HCT116 (cell line): Measurements from ENCODE around the gene LTBP4. TPM values are rescaled to one million over a fixed set of nuclear protein-coding genes. Genes with fewer than 3 reads are reported as not detected.

Experiments
- ATAC-seq: fragments of 200-7000 bp; cut with Tn5 transposase; 2 replicates; pipeline ENCODE4 v1.9.1; 2020; ENCODE audit warnings: mild to moderate bottlenecking, moderate library complexity
- BruUV-seq: library from RNA; stranded (reverse); fragments of 400-500 nt; replicated peaks from 2 replicates; lab custom pipeline; 2021; lab: Mats Ljungman, UMichigan
- CTCF ChIA-PET: fragments of 300-600 bp; sonication (Branson Sonifier 250); formaldehyde crosslinking; loops from one replicate; lab custom pipeline; 2021; ENCODE audit warnings: antibody characterized with exemption; lab: Charles Lee
- POLR2A ChIA-PET: fragments of 300-600, 350-600 bp; sonication (Branson Sonifier 250); formaldehyde crosslinking; loops from one replicate; lab custom pipeline; 2021; ENCODE audit warnings: antibody characterized with exemption; lab: Charles Lee
- RAD21 ChIA-PET, 2 experiments: fragments of 300-600 bp; sonication (Branson Sonifier 250); formaldehyde crosslinking; loops; one replicate each; lab custom pipeline; 2023; ENCODE audit warnings: low total read pairs in 2 of 2; ENCODE audit not compliant: uncharacterized antibody in 2 of 2, unreplicated experiment in 2 of 2, low non-redundant PET in 1 of 2; lab: Charles Lee
- DNase-seq: peaks from one replicate; pipeline ENCODE4 v3.0.0-alpha.2; 2010; ENCODE audit warnings: low read depth, low spot score
- H2AFZ ChIP-seq: fragments of 200-600 bp; shearing (Covaris generic), sonication (generic); 2 replicates; pipeline ENCODE4 v1.6.1; 2017; ENCODE audit warnings: low read depth, mixed run types, mixed read lengths, antibody characterized with exemption, low read length; ENCODE audit not compliant: poor library complexity, severe bottlenecking
- H3K27ac ChIP-seq: 2 replicates; pipeline ENCODE4 v1.5.1; 2012; ENCODE audit warnings: low read depth, low read length
- H3K27me3 ChIP-seq: fragments of 200-600 bp; sonication (generic); 2 replicates; pipeline ENCODE4 v1.6.1; 2016; ENCODE audit warnings: mixed run types, low read length, mixed read lengths; ENCODE audit not compliant: insufficient read depth
- H3K36me3 ChIP-seq, 2 experiments: fragments of 200-500 bp in 1 of 2; fragments of 200-600 bp in 1 of 2; sonication (Bioruptor generic) in 1 of 2; sonication (generic) in 1 of 2; 2 replicates each; pipeline versions ENCODE4 v1.5.1 to v1.6.1; 2014 to 2016; ENCODE audit warnings: low read length in 2 of 2, inconsistent platforms in 1 of 2, mixed read lengths in 1 of 2, mixed run types in 1 of 2; ENCODE audit not compliant: insufficient read depth in 2 of 2, control insufficient read depth in 1 of 2
- H3K4me1 ChIP-seq, 2 experiments: fragments of 200-600 bp in 1 of 2; sonication (generic) in 1 of 2; 2 replicates each; pipeline versions ENCODE4 v1.5.1 to v1.6.1; 2012 to 2017; ENCODE audit warnings: low read length in 2 of 2, inconsistent platforms in 1 of 2, mild to moderate bottlenecking in 1 of 2, mixed read lengths in 1 of 2, mixed run types in 1 of 2, moderate library complexity in 1 of 2; ENCODE audit not compliant: insufficient read depth in 2 of 2, control insufficient read depth in 1 of 2
- H3K4me2 ChIP-seq: fragments of 200-600 bp; sonication (generic); 2 replicates; pipeline ENCODE4 v1.6.1; 2017; ENCODE audit warnings: mixed run types, low read length, mixed read lengths
- H3K4me3 ChIP-seq, 2 experiments: fragments of 200-600 bp in 1 of 2; sonication (generic) in 1 of 2; replicated peaks in 1 of 2; 2 replicates each; pipeline ENCODE4 v1.5.1; 2011 to 2016; ENCODE audit warnings: low read length in 2 of 2, control low read depth in 1 of 2, low read depth in 1 of 2, mild to moderate bottlenecking in 1 of 2, mixed read lengths in 1 of 2, mixed run types in 1 of 2
- H3K79me2 ChIP-seq: fragments of 200-600 bp; sonication (generic); 2 replicates; pipeline ENCODE4 v1.6.1; 2017; ENCODE audit warnings: mild to moderate bottlenecking, mixed run types, low read length, moderate library complexity, mixed read lengths; ENCODE audit not compliant: insufficient read depth
- H3K9ac ChIP-seq: fragments of 200-600 bp; sonication (generic); 2 replicates; pipeline ENCODE4 v1.6.1; 2016; ENCODE audit warnings: low read length, mixed read lengths
- H3K9me2 ChIP-seq: fragments of 200-600 bp; sonication (generic), shearing (Covaris generic); 2 replicates; pipeline ENCODE4 v1.6.1; 2017; ENCODE audit warnings: mixed run types, mild to moderate bottlenecking, moderate library complexity; ENCODE audit not compliant: insufficient read depth
- H3K9me3 ChIP-seq, 2 experiments: fragments of 200-500 bp in 1 of 2; fragments of 200-600 bp in 1 of 2; sonication (Bioruptor generic) in 1 of 2; sonication (generic) in 1 of 2; 2 replicates each; pipeline ENCODE4 v1.6.1; 2014 to 2017; ENCODE audit warnings: low read length in 2 of 2, mixed read lengths in 2 of 2, inconsistent platforms in 1 of 2, low read depth in 1 of 2, mild to moderate bottlenecking in 1 of 2, mixed run types in 1 of 2, moderate library complexity in 1 of 2; ENCODE audit not compliant: control insufficient read depth in 1 of 2, insufficient read depth in 1 of 2
- H4K20me1 ChIP-seq: fragments of 200-600 bp; sonication (generic), shearing (Covaris generic); 2 replicates; pipeline ENCODE4 v1.6.1; 2017; ENCODE audit warnings: mixed run types, mild to moderate bottlenecking, moderate library complexity; ENCODE audit not compliant: insufficient read depth
- CTCF ChIP-seq, 3 experiments: fragments of 200-600 bp in 1 of 3; sonication (generic) in 1 of 3; IDR thresholded peaks in 2 of 3; conservative IDR thresholded peaks in 1 of 3; 2 replicates each; pipeline ENCODE4 v1.5.1; 2012 to 2017; ENCODE audit warnings: low read depth in 2 of 3, low read length in 2 of 3, antibody characterized with exemption in 1 of 3, borderline replicate concordance in 1 of 3, control low read depth in 1 of 3, mild to moderate bottlenecking in 1 of 3, mixed read lengths in 1 of 3, mixed run types in 1 of 3, moderate library complexity in 1 of 3; ENCODE audit not compliant: insufficient read depth in 1 of 3
- EZH2phosphoT487 ChIP-seq: fragments of 200-600 bp; IDR thresholded peaks from 2 replicates; pipeline ENCODE4 v1.6.1; 2018; ENCODE audit warnings: antibody characterized with exemption, borderline replicate concordance
- REST ChIP-seq: IDR thresholded peaks from 2 replicates; pipeline ENCODE4 v1.6.1; 2012; ENCODE audit warnings: low read depth
- SIN3A ChIP-seq: IDR thresholded peaks from 2 replicates; pipeline ENCODE4 v1.6.1; 2012; ENCODE audit warnings: low read depth
- TCF7L2 ChIP-seq: IDR thresholded peaks from 2 replicates; pipeline ENCODE4 v1.7.0; 2011; ENCODE audit warnings: borderline replicate concordance, inconsistent platforms; ENCODE audit not compliant: insufficient read depth, insufficient read length; ENCODE audit errors: extremely low read depth
- ZFX ChIP-seq: fragments of 450-650 bp; IDR thresholded peaks from 2 replicates; pipeline ENCODE4 v1.6.1; 2017
- intact Hi-C: fragments of 100-400 bp; cut with micrococcal nuclease; formaldehyde crosslinking; loops from 2 replicates; pipeline ENCODE4 v1.10.0; 2022
- total RNA-seq: library from RNA; stranded (reverse); gene quantifications from one replicate; pipeline ENCODE4 v1.2.1, GENCODE V29; 2021; ENCODE audit not compliant: unreplicated experiment

Gene LTBP4
- total RNA-seq, 1 experiment from 2014 or later = 310 TPM

GRCh38 chr19:40641281-40641680 lies 40.1 kb downstream of the LTBP4 start:
- Histone ChIP-seq H3K36me3 (no peaks in the 10 kb centered on the region), H2AFZ (no peak overlapping the region), H3K27ac (no peak overlapping the region), H4K20me1 (no peaks in the 10 kb centered on the region), H3K27me3 (no peaks in the 10 kb centered on the region), H3K9ac (no peak overlapping the region), H3K4me3 (no peak overlapping the region), H3K4me2 (no peak overlapping the region)
- ATAC-seq (no peak), DNase-seq (no peak)
- RAD21 ChIA-PET = no interaction called here
- intact Hi-C loops = no loop called here
- TF ChIP-seq REST = no peak
- no peak for TF ChIP-seq TCF7L2
- no peak for TF ChIP-seq SIN3A
- TF ChIP-seq CTCF (IDR thresholded peaks at IDR 0.05 in 2 of 3, conservative IDR thresholded peaks at IDR 0.05 in 1 of 3; ENCODE audit: borderline replicate concordance in 1 of 3, insufficient read depth in 1 of 3, low read depth in 2 of 3, low read length in 2 of 3) = no peak
- no peak for TF ChIP-seq EZH2phosphoT487
- TF ChIP-seq ZFX = no peak
- TF ChIP-seq, all 23 proteins: peak for 0
- POLR2A ChIA-PET = no interaction called here
- BruUV-seq = no TSS peak
- Histone ChIP-seq H3K9me3 (no peaks in the 10 kb centered on the region), H3K79me2 (no peaks in the 10 kb centered on the region), H3K9me2 (no peaks in the 10 kb centered on the region), H3K4me1 (peaks cover 25 to 41% of the 10 kb centered on the region in 2 experiments)
- CTCF ChIA-PET = no interaction called here
